ENCODE data around the gene MAPK14.

MAPK14 gene

DNA sequence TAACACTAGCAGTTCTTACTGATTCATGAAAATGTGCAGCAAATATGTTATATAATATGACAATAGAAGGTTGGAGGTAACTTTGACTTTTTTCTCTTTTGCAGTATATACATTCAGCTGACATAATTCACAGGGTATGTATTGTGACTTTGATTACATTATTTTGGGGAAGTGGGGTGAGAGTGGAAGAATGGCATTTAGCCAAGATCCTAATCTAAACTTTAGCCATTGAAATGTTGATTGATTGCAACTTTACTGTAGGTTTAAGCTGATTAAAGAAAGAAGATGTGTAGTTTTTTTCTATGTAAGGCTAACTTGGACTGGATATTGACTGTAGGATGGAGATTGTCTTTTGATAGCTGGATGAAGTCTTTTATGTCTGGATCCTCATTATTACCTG, 46.0 kb downstream of the MAPK14 start:
- Histone ChIP-seq H3K27ac (ENCODE audit: low read depth, low read length, poor library complexity, severe bottlenecking) (no peak overlapping the region), H3K9me2 (ENCODE audit: low read depth, low read length) (no peaks in the 10 kb centered on the region), H3K36me3 (ENCODE audit: insufficient read depth, low read length) (peaks cover 46% of the 10 kb centered on the region), H3F3A (ENCODE audit: insufficient read depth, low read length) (no peaks in the 10 kb centered on the region), H3K79me2 (ENCODE audit: insufficient read depth, low read length) (0 out of 2 replicates have a peak, but pooled peaks cover 11% of the 10 kb centered on the region), H3K4me3 (ENCODE audit: low read depth, low read length, poor library complexity, severe bottlenecking) (no peak overlapping the region), H3K4me2 (ENCODE audit: low read length) (no peak overlapping the region), H3K9ac (ENCODE audit: low read length) (no peak overlapping the region), H2AFZ (ENCODE audit: low read length) (no peak overlapping the region), H3K27me3 (ENCODE audit: insufficient read depth, low read length) (no peaks in the 10 kb centered on the region), H3K4me1 (ENCODE audit: insufficient read depth, low read length, severe bottlenecking) (no peaks in the 10 kb centered on the region), H4K20me1 (ENCODE audit: insufficient read depth, low read length) (no peaks in the 10 kb centered on the region), H3K9me3 (ENCODE audit: low read length) (no peaks in the 10 kb centered on the region)
- TF ChIP-seq CTCF (IDR thresholded peaks at IDR 0.05; ENCODE audit: low read length) (no peak), EZH2 (IDR thresholded peaks at IDR 0.05; ENCODE audit: borderline replicate concordance, low read length) (no peak)

DNA sequence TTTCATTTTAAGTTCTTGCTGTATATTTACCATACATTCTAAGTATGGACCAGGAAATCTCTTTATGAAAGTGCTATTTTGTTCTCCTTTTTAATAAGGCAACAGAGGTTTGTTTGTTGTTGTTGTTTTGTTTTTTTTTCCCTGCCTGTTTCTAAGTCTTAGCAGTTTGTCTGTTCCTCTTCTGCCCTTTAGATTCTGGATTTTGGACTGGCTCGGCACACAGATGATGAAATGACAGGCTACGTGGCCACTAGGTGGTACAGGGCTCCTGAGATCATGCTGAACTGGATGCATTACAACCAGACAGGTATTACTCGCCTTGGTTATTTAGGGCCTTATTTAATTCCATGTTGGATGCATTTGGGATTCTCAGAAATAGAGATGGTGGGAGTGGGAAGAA, 48.0 kb downstream of the MAPK14 start:
- Histone ChIP-seq H3F3A (ENCODE audit: insufficient read depth, low read length) (no peaks in the 10 kb centered on the region), H3K4me1 (ENCODE audit: insufficient read depth, low read length, severe bottlenecking) (no peaks in the 10 kb centered on the region), H3K36me3 (ENCODE audit: insufficient read depth, low read length) (peaks cover 67% of the 10 kb centered on the region), H3K9ac (ENCODE audit: low read length) (no peak overlapping the region), H3K27ac (ENCODE audit: low read depth, low read length, poor library complexity, severe bottlenecking) (no peak overlapping the region), H3K9me3 (ENCODE audit: low read length) (0 out of 2 replicates have a peak, but pooled peaks cover 3% of the 10 kb centered on the region), H3K79me2 (ENCODE audit: insufficient read depth, low read length) (0 out of 2 replicates have a peak, but pooled peaks cover 3% of the 10 kb centered on the region), H2AFZ (ENCODE audit: low read length) (no peak overlapping the region), H4K20me1 (ENCODE audit: insufficient read depth, low read length) (no peaks in the 10 kb centered on the region), H3K4me3 (ENCODE audit: low read depth, low read length, poor library complexity, severe bottlenecking) (no peak overlapping the region), H3K27me3 (ENCODE audit: insufficient read depth, low read length) (no peaks in the 10 kb centered on the region), H3K9me2 (ENCODE audit: low read depth, low read length) (no peaks in the 10 kb centered on the region), H3K4me2 (ENCODE audit: low read length) (no peak overlapping the region)
- TF ChIP-seq CTCF (IDR thresholded peaks at IDR 0.05; ENCODE audit: low read length), result peak; percentile 58
- TF ChIP-seq EZH2 (IDR thresholded peaks at IDR 0.05; ENCODE audit: borderline replicate concordance, low read length), result no peak

DNA sequence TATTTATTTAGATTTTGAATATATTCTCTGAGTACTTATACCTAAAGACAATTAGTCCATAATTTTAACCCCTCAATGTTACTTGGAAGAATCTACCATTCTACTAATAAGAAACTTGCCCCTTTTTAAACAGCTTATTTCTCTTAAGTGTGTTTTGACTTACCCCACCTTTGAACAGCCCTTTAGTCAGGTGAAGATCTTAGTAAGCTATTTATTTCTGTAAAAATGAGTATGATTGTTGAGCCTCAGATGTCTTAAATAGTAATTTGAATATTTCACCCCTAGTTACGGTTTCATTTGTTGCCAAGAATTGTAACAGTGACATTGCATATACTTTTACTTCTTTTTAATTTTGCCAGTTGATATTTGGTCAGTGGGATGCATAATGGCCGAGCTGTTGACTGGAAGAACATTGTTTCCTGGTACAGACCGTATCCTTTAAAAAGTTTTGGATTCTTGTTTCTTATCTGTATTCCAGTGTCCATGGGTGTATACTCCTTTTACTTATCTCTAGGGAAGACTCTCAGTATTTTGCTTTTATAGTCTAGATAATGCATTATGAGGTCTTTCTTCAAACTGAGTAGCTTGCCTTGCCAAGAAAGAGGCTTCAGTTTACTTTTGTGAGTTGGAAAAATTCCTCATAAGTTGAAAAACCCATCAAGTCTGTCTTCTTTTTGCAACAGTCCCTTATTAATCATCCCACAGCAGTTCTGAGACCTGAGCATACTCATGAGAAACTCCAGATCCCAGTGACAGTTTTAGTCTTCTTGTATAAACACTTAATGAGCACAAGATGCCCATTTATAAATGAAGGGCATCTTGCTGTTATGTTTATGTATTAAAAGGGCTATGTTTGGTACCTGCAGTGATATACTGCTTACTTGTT, 48.8 kb downstream of the MAPK14 start:
- Histone ChIP-seq H3K79me2 (ENCODE audit: insufficient read depth, low read length) (0 out of 2 replicates have a peak, but pooled peaks cover 2% of the 10 kb centered on the region), H3K4me3 (ENCODE audit: low read depth, low read length, poor library complexity, severe bottlenecking) (no peak overlapping the region), H3K27me3 (ENCODE audit: insufficient read depth, low read length) (no peaks in the 10 kb centered on the region), H2AFZ (ENCODE audit: low read length) (no peak overlapping the region), H3K9ac (ENCODE audit: low read length) (no peak overlapping the region), H3K9me3 (ENCODE audit: low read length) (peaks cover 6% of the 10 kb centered on the region; the same call in 1 of the 2 replicates), H3K4me2 (ENCODE audit: low read length) (no peak overlapping the region), H3K9me2 (ENCODE audit: low read depth, low read length) (no peaks in the 10 kb centered on the region), H4K20me1 (ENCODE audit: insufficient read depth, low read length) (no peaks in the 10 kb centered on the region), H3F3A (ENCODE audit: insufficient read depth, low read length) (no peaks in the 10 kb centered on the region), H3K27ac (ENCODE audit: low read depth, low read length, poor library complexity, severe bottlenecking) (no peak overlapping the region), H3K4me1 (ENCODE audit: insufficient read depth, low read length, severe bottlenecking) (no peaks in the 10 kb centered on the region), H3K36me3 (ENCODE audit: insufficient read depth, low read length) (peaks cover 75% of the 10 kb centered on the region)
- no peak for TF ChIP-seq EZH2 (IDR thresholded peaks at IDR 0.05; ENCODE audit: borderline replicate concordance, low read length)
- TF ChIP-seq CTCF (IDR thresholded peaks at IDR 0.05; ENCODE audit: low read length), result no peak
